ENCODE measurements around the gene TEX26.

Gene TEX26

GRCh38 chr13:31014456-31014855, 82.0 kb downstream of the TEX26 start:
- H3K4me3 ChIP-seq (ENCODE audit: low read depth, low read length): no peak overlapping the region
- DNase-seq (ENCODE audit: low read depth): peak; percentile 50
- no peak for TF ChIP-seq CTCF (IDR thresholded peaks at IDR 0.05; ENCODE audit: low read depth, low read length)
- TF ChIP-seq, protein P1, sequence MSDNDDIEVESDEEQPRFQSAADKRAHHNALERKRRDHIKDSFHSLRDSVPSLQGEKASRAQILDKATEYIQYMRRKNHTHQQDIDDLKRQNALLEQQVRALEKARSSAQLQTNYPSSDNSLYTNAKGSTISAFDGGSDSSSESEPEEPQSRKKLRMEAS (IDR thresholded peaks at IDR 0.05; ENCODE audit: low read depth, low read length): no peak

DNA sequence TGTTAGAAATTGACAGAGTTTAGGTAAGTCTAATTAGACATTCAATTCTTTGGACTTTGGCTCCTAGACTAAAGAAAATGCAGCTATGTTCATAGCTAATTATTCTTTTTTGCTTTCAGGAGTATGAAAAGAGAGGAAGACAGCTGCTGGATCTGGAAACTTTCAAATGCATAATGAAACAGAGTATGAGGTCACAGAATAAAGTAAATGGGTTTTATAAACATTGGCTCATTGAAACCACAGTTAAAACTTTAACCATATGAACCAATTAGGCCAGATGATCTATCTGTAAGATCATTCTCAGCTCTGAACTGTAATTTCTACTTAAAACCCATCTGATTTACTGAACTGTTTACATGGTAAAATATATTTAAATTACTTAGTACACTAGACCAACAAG, 82.7 kb downstream of the TEX26 start:
- TF ChIP-seq CTCF (IDR thresholded peaks at IDR 0.05; ENCODE audit: low read depth, low read length) (no peak), POLR2A (IDR thresholded peaks at IDR 0.05; ENCODE audit: extremely low read depth, insufficient read length) (no peak), MYC (IDR thresholded peaks at IDR 0.05; ENCODE audit: low read depth, low read length) (no peak)
- TF ChIP-seq, protein P1 (IDR thresholded peaks at IDR 0.05; ENCODE audit: low read depth, low read length): no peak
- DNase-seq (ENCODE audit: low read depth): no peak
- no peak overlapping the region for H3K4me3 ChIP-seq (ENCODE audit: low read depth, low read length)

- H3K4me3 ChIP-seq (ENCODE audit: low read depth, low read length): no peak overlapping the region
- no peak for DNase-seq (ENCODE audit: low read depth)
- no peak for TF ChIP-seq POLR2A (IDR thresholded peaks at IDR 0.05; ENCODE audit: extremely low read depth, insufficient read length)
- TF ChIP-seq CTCF (IDR thresholded peaks at IDR 0.05; ENCODE audit: low read depth, low read length): no peak
- TF ChIP-seq MYC (IDR thresholded peaks at IDR 0.05; ENCODE audit: low read depth, low read length): no peak
- TF ChIP-seq, protein P1 (IDR thresholded peaks at IDR 0.05; ENCODE audit: low read depth, low read length): no peak
These were observed 84.2 kb downstream of the TEX26 start for GRCh38 chr13:31016342-31017325.

DNA sequence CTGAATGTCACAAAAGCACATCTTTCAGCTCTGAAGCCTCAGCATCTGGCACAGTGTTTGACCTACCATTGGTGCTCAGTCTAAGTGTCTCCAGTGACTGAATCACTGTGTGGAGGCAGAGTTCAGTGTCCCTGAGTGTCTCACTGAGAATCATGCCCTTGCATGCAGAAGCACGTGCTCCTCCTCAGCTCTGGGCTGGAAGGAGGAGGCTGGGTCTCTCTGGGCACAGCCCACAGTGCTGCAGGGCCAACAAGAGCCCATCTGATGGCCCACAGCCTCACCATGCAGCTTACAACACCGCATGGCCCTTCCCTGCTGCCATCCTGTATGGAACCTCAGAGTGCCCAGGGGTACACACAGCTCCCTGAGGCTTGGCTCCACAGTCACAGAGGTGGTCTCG, 86.1 kb downstream of the TEX26 start:
- no peak for DNase-seq (ENCODE audit: low read depth)
- TF ChIP-seq POLR2A (IDR thresholded peaks at IDR 0.05; ENCODE audit: extremely low read depth, insufficient read length): no peak
- TF ChIP-seq, protein P1 (IDR thresholded peaks at IDR 0.05; ENCODE audit: low read depth, low read length): peak; percentile 64; the same call in 1 of the 2 replicates
- H3K4me3 ChIP-seq (ENCODE audit: low read depth, low read length): no peak overlapping the region

GRCh38 chr13:31020996-31021395, 88.5 kb downstream of the TEX26 start:
- TF ChIP-seq MYC (IDR thresholded peaks at IDR 0.05; ENCODE audit: low read depth, low read length): no peak
- TF ChIP-seq, protein P1 (IDR thresholded peaks at IDR 0.05; ENCODE audit: low read depth, low read length): no peak
- TF ChIP-seq POLR2A (IDR thresholded peaks at IDR 0.05; ENCODE audit: extremely low read depth, insufficient read length): no peak
- no peak for TF ChIP-seq CTCF (IDR thresholded peaks at IDR 0.05; ENCODE audit: low read depth, low read length)
- H3K4me3 ChIP-seq (ENCODE audit: low read depth, low read length): no peak overlapping the region
- DNase-seq (ENCODE audit: low read depth): no peak

- no peak for DNase-seq (ENCODE audit: low read depth)
- TF ChIP-seq CTCF (IDR thresholded peaks at IDR 0.05; ENCODE audit: low read depth, low read length) (no peak), POLR2A (IDR thresholded peaks at IDR 0.05; ENCODE audit: extremely low read depth, insufficient read length) (no peak), MYC (IDR thresholded peaks at IDR 0.05; ENCODE audit: low read depth, low read length) (no peak)
- TF ChIP-seq, protein P1 (IDR thresholded peaks at IDR 0.05; ENCODE audit: low read depth, low read length): no peak
- no peak overlapping the region for H3K4me3 ChIP-seq (ENCODE audit: low read depth, low read length)
These were observed 89.9 kb downstream of the TEX26 start for GRCh38 chr13:31022288-31022895.
